A673 (cell line): Measurements from ENCODE around the gene WNT16.

ENCODE experiments used
- CTCF ChIP-seq: fragments of 300-800, 200-600 bp; sonication (generic); conservative IDR thresholded peaks from 2 replicates; pipeline ENCODE4 v1.5.1; 2017; ENCODE audit warnings: low read depth, mild to moderate bottlenecking, antibody characterized with exemption, low read length, moderate library complexity, mixed read lengths
- EZH2 ChIP-seq: fragments of 200-600 bp; sonication (generic); IDR thresholded peaks from 2 replicates; pipeline ENCODE4 v1.6.1; 2017; ENCODE audit warnings: borderline replicate concordance, low read depth, mild to moderate bottlenecking, mixed read lengths, antibody characterized with exemption, low read length; ENCODE audit not compliant: poor library complexity, severe bottlenecking

DNA sequence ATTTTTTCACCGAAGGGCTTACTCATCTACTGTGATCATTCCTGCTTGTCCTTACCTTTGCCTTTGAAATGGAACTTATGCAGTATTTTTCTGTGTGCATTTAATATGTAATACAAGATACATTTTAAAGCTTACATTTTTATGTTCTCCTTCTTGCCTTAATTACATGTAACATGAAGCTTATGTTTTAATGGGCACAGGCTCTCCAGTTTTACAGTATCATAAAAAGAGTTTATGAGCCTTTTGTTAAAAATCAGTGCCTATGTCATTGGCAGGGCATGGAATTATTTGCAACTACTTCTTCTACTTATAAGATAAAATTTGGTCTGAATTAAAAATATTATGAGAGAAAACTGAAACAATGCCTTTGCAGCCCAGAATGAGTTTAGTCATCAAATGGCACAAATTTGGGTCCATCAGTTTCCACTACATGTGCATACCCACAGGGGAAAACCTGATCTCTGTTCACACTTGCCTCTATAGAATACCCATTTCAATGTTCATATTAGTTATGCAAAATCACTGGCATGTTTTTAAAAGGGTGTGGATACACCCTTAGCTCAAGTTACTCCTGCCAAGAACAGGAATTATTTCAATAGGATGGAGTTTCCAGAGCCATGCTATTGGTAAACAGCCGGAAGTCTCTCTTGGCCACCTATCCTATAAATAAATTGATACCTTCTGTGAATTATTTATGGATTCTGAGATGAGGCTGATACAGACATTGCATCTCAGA, 27.9 kb upstream of the WNT16 start:
- TF ChIP-seq CTCF (no peak), EZH2 (no peak)
